IgD-negative memory B cell (primary cell): ENCODE data around the gene ZFP36L2. TPM values are rescaled to one million over a fixed set of nuclear protein-coding genes. Genes with fewer than 3 reads are reported as not detected.

Source experiments
- H3K27ac Mint-ChIP-seq, 3 donors: one replicate each; pipeline ENCODE4 v1.8.0; 2020 to 2022; ENCODE audit warnings: mild to moderate bottlenecking in 3 of 3, mixed read lengths in 3 of 3, moderate library complexity in 1 of 3
- H3K27me3 Mint-ChIP-seq: one replicate; pipeline ENCODE4 v1.8.0; 2021; ENCODE audit warnings: mixed read lengths
- H3K36me3 Mint-ChIP-seq: one replicate; pipeline ENCODE4 v1.8.0; 2020; ENCODE audit warnings: mild to moderate bottlenecking, mixed read lengths
- H3K4me1 Mint-ChIP-seq, 3 donors: one replicate each; pipeline ENCODE4 v1.8.0; 2020 to 2022; ENCODE audit warnings: mixed read lengths in 3 of 3, mild to moderate bottlenecking in 1 of 3
- H3K4me3 Mint-ChIP-seq, 4 donors: one replicate each; pipeline ENCODE4 v1.8.0; 2020 to 2022; ENCODE audit warnings: mild to moderate bottlenecking in 4 of 4, mixed read lengths in 4 of 4, moderate library complexity in 3 of 4
- H3K9me3 Mint-ChIP-seq, 3 donors: one replicate each; pipeline ENCODE4 v1.8.0; 2020 to 2021; ENCODE audit warnings: mixed read lengths in 3 of 3, mild to moderate bottlenecking in 1 of 3
- polyA plus RNA-seq: library from polyadenylated mRNA; unstranded; fragments of 300-500 nt; fragmentation: Illumina TruSeq; gene quantifications from one replicate; pipeline ENCODE4 v1.2.3, GENCODE V29; 2021

Gene ZFP36L2
- polyA plus RNA-seq, 1 donor from 2014 or later, result 249 TPM

DNA sequence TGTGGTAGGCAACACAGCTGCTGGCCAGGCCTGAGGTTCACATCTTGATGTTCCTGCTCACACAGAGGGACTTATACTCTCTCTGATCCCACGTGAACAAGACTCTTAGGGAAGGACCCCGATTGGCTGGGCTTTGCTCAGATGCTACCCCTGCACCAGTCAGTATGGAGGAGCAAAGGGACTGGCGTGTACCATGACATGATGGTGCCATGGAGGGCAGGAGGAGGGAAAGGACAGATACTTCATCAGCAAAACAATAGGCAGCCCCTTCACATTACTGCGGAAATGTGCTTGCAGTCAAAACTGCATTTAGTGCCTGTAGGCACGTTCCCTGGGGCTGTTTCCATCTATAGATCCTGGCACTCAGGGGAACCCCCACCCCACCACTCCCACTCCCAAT, 42.7 kb downstream of the ZFP36L2 start:
- H3K36me3 Mint-ChIP-seq, result peaks cover 5% of the 10 kb centered on the region
- peaks cover 1% of the 10 kb centered on the region for H3K27me3 Mint-ChIP-seq
- H3K9me3 Mint-ChIP-seq, result no peaks in the 10 kb centered on the region
- no peak overlapping the region for H3K27ac Mint-ChIP-seq
- H3K4me1 Mint-ChIP-seq, result peaks cover 0 to 12% (median 11%) of the 10 kb centered on the region in 3 donors
- H3K4me3 Mint-ChIP-seq, result no peak overlapping the region

DNA sequence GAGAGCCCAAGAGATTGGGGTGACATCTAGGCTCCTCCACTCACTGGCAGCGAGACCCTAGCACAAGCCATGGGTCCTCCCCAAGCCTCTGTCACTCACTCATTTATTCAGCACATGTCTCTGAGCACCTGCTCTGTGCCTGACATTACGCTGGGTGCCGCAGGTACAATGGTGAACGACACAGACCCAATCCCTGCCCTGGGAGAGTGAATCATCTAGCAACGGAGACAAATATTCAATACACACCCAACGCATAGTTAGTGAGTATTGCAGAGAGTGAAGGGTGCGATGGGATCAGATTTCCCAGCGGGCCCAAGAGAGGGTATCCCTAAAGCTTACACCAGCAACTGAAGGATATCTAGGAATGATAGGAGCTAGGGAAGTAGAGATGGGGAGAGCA, 45.5 kb downstream of the ZFP36L2 start:
- Mint-ChIP-seq H3K4me3 (no peak overlapping the region), H3K27ac (peak overlapping the region in 1 of 3 donors; percentile 44), H3K4me1 (peaks cover 2 to 27% (median 18%) of the 10 kb centered on the region in 3 donors), H3K9me3 (peaks cover 0 to 4% (median 0%) of the 10 kb centered on the region in 3 donors), H3K36me3 (peaks cover 6% of the 10 kb centered on the region), H3K27me3 (peaks cover 1% of the 10 kb centered on the region)

- H3K27me3 Mint-ChIP-seq, result peaks cover 1% of the 10 kb centered on the region
- peak overlapping the region in 1 of 3 donors; percentile 84 for H3K27ac Mint-ChIP-seq
- peaks cover 9 to 37% (median 26%) of the 10 kb centered on the region in 3 donors for H3K4me1 Mint-ChIP-seq
- H3K9me3 Mint-ChIP-seq, result peaks cover 0 to 4% (median 0%) of the 10 kb centered on the region in 3 donors
- H3K36me3 Mint-ChIP-seq, result peaks cover 6% of the 10 kb centered on the region
- no peak overlapping the region for H3K4me3 Mint-ChIP-seq
These were observed 46.5 kb downstream of the ZFP36L2 start for GRCh38 chr2:43179942-43180341.

DNA sequence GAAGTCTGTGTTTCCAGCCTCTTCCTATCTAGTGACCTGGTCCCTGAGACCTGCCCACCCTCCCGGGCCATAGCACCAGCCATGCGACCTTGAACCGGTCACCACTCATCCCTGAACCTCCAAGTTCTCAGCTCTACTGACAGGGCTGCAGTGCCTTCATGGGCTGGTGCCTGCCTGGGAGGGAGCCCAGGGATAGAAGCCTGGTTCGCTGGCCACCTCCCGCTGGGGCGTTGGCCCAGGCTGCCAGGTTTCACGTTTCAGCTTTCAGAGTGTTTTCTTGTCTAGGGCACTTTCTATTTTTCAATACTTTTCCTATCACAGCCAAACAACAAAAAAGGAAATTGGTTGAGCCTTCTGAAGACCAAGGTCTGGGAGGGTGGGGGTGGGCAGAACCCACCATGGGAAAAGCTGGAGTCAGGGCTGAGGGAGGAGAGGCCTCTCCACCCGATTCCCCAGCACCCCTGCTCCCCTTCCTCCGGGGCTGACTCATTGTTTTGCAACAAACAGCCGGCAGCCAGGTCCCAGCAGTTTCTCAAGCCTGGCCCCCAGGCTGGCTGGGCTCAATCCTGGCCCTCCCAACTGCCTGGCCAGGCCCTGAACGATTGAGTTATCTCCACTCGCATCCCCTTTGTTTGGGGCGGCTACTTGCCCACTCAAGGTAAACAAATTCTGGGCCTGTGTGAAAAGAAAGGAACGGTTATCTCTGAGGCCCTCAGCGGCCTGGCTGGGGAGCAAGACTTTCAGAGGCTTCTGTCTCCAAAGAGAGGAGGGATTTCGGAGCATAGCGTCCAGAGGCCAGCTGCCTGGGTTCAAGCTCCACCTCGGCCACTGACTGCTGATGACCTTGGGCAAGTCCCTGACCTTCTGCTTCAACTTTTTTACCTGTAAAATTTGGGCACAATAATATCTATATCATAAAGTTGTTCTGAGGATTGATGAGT, 47.5 kb downstream of the ZFP36L2 start:
- peaks cover 0 to 4% (median 0%) of the 10 kb centered on the region in 3 donors for H3K9me3 Mint-ChIP-seq
- H3K27me3 Mint-ChIP-seq, result peaks cover 1% of the 10 kb centered on the region
- H3K4me1 Mint-ChIP-seq, result peaks cover 19 to 45% (median 31%) of the 10 kb centered on the region in 3 donors
- H3K27ac Mint-ChIP-seq, result peak overlapping the region; percentile 73 to 84 (median 78)
- peaks cover 6% of the 10 kb centered on the region for H3K36me3 Mint-ChIP-seq
- H3K4me3 Mint-ChIP-seq, result peak overlapping the region in 2 of 4 donors; percentile 65 to 74

GRCh38 chr2:43178055-43178598, 48.3 kb downstream of the ZFP36L2 start:
- Mint-ChIP-seq H3K36me3 (peaks cover 6% of the 10 kb centered on the region), H3K27ac (peak overlapping the region; percentile 73 to 84 (median 78)), H3K9me3 (peaks cover 0 to 4% (median 0%) of the 10 kb centered on the region in 3 donors), H3K27me3 (peaks cover 1% of the 10 kb centered on the region), H3K4me1 (peaks cover 20 to 53% (median 38%) of the 10 kb centered on the region in 3 donors), H3K4me3 (peak overlapping the region in 1 of 4 donors; percentile 74)

DNA sequence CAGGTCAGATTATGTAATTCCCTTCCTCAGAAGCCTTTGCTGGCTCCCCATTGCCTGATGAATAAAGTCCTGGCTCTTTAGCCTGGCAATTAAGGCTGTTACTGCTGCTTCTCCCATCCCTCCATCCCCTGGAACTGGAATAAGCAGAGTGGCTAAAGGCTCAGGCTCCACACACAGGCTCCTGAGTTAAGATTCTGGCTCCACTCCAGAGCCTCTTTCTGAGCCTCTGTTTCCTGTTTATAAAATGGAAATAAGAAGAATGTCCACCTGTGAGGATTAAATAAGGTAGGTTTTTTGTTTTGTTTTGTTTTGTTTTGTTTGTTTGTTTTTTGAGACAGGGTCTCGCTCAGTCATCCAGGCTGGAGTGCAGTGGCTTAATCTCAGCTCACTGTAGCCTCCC, 50.0 kb downstream of the ZFP36L2 start:
- peaks cover 6% of the 10 kb centered on the region for H3K36me3 Mint-ChIP-seq
- H3K4me1 Mint-ChIP-seq, result peaks cover 20 to 57% (median 41%) of the 10 kb centered on the region in 3 donors
- peaks cover 1% of the 10 kb centered on the region for H3K27me3 Mint-ChIP-seq
- H3K9me3 Mint-ChIP-seq, result peaks cover 0 to 4% (median 0%) of the 10 kb centered on the region in 3 donors
- H3K4me3 Mint-ChIP-seq, result peak overlapping the region in 3 of 4 donors; percentile 67 to 91 (median 88)
- H3K27ac Mint-ChIP-seq, result peak overlapping the region; percentile 95 to 99 (median 98)

DNA sequence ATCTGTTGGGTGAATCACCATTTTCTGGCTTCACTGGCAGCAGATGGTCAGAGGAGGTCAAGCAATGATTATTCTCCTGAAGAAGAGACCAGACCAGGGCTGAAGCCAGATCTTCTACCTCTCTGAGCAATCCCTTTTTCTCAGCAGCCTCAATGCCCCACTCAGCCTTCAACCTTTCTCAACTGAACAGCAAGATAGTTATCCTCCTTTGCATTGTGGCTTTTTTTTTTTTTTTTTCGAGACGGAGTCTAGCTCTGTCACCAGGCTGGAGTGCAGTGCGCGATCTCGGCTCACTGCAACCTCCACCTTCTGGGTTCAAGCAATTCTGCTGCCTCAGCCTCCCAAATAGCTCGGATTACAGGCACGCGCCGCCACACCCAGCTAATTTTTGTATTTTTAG, 50.5 kb downstream of the ZFP36L2 start:
- peak overlapping the region in 3 of 4 donors; percentile 39 to 91 (median 88) for H3K4me3 Mint-ChIP-seq
- no peaks in the 10 kb centered on the region for H3K27me3 Mint-ChIP-seq
- H3K9me3 Mint-ChIP-seq, result peaks cover 0 to 4% (median 0%) of the 10 kb centered on the region in 3 donors
- H3K4me1 Mint-ChIP-seq, result peaks cover 20 to 61% (median 41%) of the 10 kb centered on the region in 3 donors
- peaks cover 2% of the 10 kb centered on the region for H3K36me3 Mint-ChIP-seq
- H3K27ac Mint-ChIP-seq, result peak overlapping the region; percentile 95 to 99 (median 98)

DNA sequence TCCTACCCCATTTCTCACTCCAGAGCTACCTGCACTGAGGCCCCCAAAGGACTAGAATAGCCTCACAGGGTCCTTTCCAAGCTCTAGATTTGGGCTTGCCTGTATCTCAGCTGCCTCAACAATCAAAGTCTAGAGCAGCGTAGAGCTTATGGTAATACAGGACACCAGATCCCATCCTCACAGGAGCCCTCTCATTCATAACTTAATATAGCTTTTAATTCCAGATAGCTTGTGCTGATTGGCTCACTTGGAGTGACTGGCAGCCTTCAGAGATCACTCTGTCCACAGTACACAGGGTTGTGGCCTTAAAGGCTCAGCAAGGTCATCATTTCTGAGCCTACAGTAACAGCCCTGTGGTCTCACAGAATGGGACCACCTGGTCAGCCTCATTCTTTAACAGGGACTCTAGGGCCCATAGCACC, 51.4 kb downstream of the ZFP36L2 start:
- H3K27me3 Mint-ChIP-seq, result no peaks in the 10 kb centered on the region
- H3K36me3 Mint-ChIP-seq, result peaks cover 2% of the 10 kb centered on the region
- H3K9me3 Mint-ChIP-seq, result peaks cover 0 to 4% (median 0%) of the 10 kb centered on the region in 3 donors
- peak overlapping the region; percentile 39 to 91 (median 84) for H3K4me3 Mint-ChIP-seq
- H3K27ac Mint-ChIP-seq, result peak overlapping the region; percentile 95 to 99 (median 98)
- peaks cover 21 to 67% (median 41%) of the 10 kb centered on the region in 3 donors for H3K4me1 Mint-ChIP-seq

GRCh38 chr2:43174368-43174916, 52.0 kb downstream of the ZFP36L2 start:
- Mint-ChIP-seq H3K4me3 (peak overlapping the region; percentile 39 to 91 (median 84)), H3K27me3 (no peaks in the 10 kb centered on the region), H3K27ac (peak overlapping the region; percentile 95 to 99 (median 98)), H3K9me3 (peaks cover 0 to 4% (median 0%) of the 10 kb centered on the region in 3 donors), H3K36me3 (peaks cover 2% of the 10 kb centered on the region), H3K4me1 (peaks cover 23 to 73% (median 46%) of the 10 kb centered on the region in 3 donors)
